ENCODE data around the gene UQCRHL. TPM values are rescaled to one million over a fixed set of nuclear protein-coding genes. Genes with fewer than 3 reads are reported as not detected.
A peak's percentile ranks its signal among the peaks of the same experiment; 100 is the strongest.

The UQCRHL gene
- total and polyA plus RNA-seq, 2 donors, result 4.0 to 9.0 TPM

DNA sequence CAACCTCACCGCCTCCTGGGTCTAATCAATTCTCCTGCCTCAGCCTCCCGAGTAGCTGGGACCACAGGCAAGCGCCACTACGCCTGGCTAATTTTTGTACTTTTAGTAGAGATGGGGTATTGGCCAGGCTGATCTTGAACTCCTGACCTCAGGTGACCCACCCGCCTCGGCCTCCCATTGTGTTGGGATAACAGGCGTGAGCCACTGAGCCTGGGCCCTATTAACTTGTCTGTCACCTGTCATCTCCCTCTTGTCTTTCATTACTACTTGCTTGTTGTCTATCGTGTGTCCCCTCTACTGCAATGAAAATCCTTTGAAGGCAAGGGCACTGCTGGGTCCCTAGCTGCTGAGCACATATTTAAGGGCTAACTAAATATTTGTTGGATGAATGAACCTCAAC is 3.4 kb downstream of the UQCRHL start:
- no peaks in the 10 kb centered on the region for H3K9me3 ChIP-seq (ENCODE audit: control insufficient read depth in 2 of 2, insufficient read depth in 1 of 2, low read length in 1 of 2)
- DNase-seq (ENCODE audit: low read depth in 6 of 9, low spot score in 9 of 9), result no peak
- H3K27ac ChIP-seq (ENCODE audit: low read depth in 1 of 2, low read length in 1 of 2), result no peak overlapping the region
- peaks cover 0 to 4% of the 10 kb centered on the region in 2 donors for H3K4me1 ChIP-seq (ENCODE audit: control insufficient read depth in 2 of 2, insufficient read depth in 2 of 2, low read length in 2 of 2)
- H3K36me3 ChIP-seq (ENCODE audit: control insufficient read depth in 2 of 2, insufficient read depth in 2 of 2, low read length in 1 of 2), result no peaks in the 10 kb centered on the region
- peaks cover 0 to 7% of the 10 kb centered on the region in 2 donors for H3K27me3 ChIP-seq (ENCODE audit: control insufficient read depth in 2 of 2, insufficient read depth in 1 of 2, low read length in 1 of 2)
- 95% methylated on average over 8 of the region's 8 CpGs for WGBS
- H3K4me3 ChIP-seq (ENCODE audit: low read length in 2 of 2), result no peak overlapping the region

GRCh38 chr1:15803380-15803779 is 4.1 kb downstream of the UQCRHL start:
- Histone ChIP-seq H3K27me3 (ENCODE audit: control insufficient read depth in 2 of 2, insufficient read depth in 1 of 2, low read length in 1 of 2) (peaks cover 0 to 7% of the 10 kb centered on the region in 2 donors), H3K4me3 (ENCODE audit: low read length in 2 of 2) (no peak overlapping the region), H3K36me3 (ENCODE audit: control insufficient read depth in 2 of 2, insufficient read depth in 2 of 2, low read length in 1 of 2) (no peaks in the 10 kb centered on the region), H3K4me1 (ENCODE audit: control insufficient read depth in 2 of 2, insufficient read depth in 2 of 2, low read length in 2 of 2) (peaks cover 0 to 4% of the 10 kb centered on the region in 2 donors), H3K27ac (ENCODE audit: low read depth in 1 of 2, low read length in 1 of 2) (no peak overlapping the region), H3K9me3 (ENCODE audit: control insufficient read depth in 2 of 2, insufficient read depth in 1 of 2, low read length in 1 of 2) (no peaks in the 10 kb centered on the region)
- 39% methylated on average over 4 of the region's 4 CpGs for WGBS
- peak in 1 of 9 donors; percentile 13 for DNase-seq (ENCODE audit: low read depth in 6 of 9, low spot score in 9 of 9)

- H3K27ac ChIP-seq (ENCODE audit: low read depth in 1 of 2, low read length in 1 of 2), result no peak overlapping the region
- H3K4me3 ChIP-seq (ENCODE audit: low read length in 2 of 2), result no peak overlapping the region
- 81% methylated on average over 17 of the region's 17 CpGs for WGBS
- DNase-seq (ENCODE audit: low read depth in 6 of 9, low spot score in 9 of 9), result no peak
- peaks cover 0 to 4% of the 10 kb centered on the region in 2 donors for H3K4me1 ChIP-seq (ENCODE audit: control insufficient read depth in 2 of 2, insufficient read depth in 2 of 2, low read length in 2 of 2)
- peaks cover 0 to 7% of the 10 kb centered on the region in 2 donors for H3K27me3 ChIP-seq (ENCODE audit: control insufficient read depth in 2 of 2, insufficient read depth in 1 of 2, low read length in 1 of 2)
- H3K9me3 ChIP-seq (ENCODE audit: control insufficient read depth in 2 of 2, insufficient read depth in 1 of 2, low read length in 1 of 2), result no peaks in the 10 kb centered on the region
- no peaks in the 10 kb centered on the region for H3K36me3 ChIP-seq (ENCODE audit: control insufficient read depth in 2 of 2, insufficient read depth in 2 of 2, low read length in 1 of 2)
These were observed 5.0 kb downstream of the UQCRHL start for GRCh38 chr1:15802234-15802965.

DNA sequence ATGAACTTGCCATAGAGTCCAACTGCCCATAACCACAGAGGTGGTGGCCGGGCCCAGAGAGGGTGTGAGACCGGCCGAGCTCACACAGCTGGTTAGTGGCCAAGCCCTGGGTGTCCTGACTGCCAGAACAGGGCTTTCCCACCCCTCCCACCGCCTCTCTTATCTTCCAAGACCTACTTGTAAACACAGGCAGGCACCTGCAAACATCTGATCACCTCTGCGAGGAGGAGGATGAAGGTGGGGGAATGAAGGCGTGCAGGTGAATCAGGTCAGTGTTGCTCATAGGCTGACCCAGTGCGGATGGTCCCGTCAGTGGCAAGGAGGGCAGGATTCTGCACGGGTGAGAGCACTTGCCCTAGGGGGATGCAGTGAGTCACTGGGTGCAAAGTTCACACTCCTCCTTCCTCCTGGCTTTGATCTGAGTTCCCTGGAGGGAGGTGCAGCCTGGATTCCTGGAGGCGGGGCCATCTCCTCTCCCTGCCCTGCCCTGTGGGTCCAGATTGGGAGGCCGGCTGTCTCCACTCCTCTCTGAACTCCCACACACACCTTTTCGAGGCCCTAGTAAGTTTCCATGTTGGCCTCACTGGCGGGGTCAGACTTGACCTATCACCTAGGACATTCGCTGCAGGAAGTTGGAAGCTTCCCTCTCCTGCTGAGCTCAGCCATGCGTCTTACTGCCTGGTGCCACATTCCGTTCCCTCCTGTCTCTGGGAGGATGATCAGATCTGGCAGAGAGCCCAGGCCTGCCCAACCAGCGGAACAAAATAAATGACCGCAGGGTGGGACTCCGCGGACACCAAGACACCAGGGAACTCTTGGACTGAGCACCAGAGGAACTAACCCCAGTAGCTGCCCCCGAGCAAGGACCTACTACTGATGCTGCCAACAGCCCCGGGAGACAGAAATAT is 7.3 kb downstream of the UQCRHL start:
- Histone ChIP-seq H3K27ac (ENCODE audit: low read depth in 1 of 2, low read length in 1 of 2) (no peak overlapping the region), H3K4me3 (ENCODE audit: low read length in 2 of 2) (no peak overlapping the region), H3K9me3 (ENCODE audit: control insufficient read depth in 2 of 2, insufficient read depth in 1 of 2, low read length in 1 of 2) (no peaks in the 10 kb centered on the region), H3K36me3 (ENCODE audit: control insufficient read depth in 2 of 2, insufficient read depth in 2 of 2, low read length in 1 of 2) (no peaks in the 10 kb centered on the region), H3K27me3 (ENCODE audit: control insufficient read depth in 2 of 2, insufficient read depth in 1 of 2, low read length in 1 of 2) (peaks cover 0 to 7% of the 10 kb centered on the region in 2 donors), H3K4me1 (ENCODE audit: control insufficient read depth in 2 of 2, insufficient read depth in 2 of 2, low read length in 2 of 2) (peaks cover 0 to 4% of the 10 kb centered on the region in 2 donors)
- WGBS, result 89% methylated on average over 22 of the region's 22 CpGs
- DNase-seq (ENCODE audit: low read depth in 6 of 9, low spot score in 9 of 9), result no peak

DNA sequence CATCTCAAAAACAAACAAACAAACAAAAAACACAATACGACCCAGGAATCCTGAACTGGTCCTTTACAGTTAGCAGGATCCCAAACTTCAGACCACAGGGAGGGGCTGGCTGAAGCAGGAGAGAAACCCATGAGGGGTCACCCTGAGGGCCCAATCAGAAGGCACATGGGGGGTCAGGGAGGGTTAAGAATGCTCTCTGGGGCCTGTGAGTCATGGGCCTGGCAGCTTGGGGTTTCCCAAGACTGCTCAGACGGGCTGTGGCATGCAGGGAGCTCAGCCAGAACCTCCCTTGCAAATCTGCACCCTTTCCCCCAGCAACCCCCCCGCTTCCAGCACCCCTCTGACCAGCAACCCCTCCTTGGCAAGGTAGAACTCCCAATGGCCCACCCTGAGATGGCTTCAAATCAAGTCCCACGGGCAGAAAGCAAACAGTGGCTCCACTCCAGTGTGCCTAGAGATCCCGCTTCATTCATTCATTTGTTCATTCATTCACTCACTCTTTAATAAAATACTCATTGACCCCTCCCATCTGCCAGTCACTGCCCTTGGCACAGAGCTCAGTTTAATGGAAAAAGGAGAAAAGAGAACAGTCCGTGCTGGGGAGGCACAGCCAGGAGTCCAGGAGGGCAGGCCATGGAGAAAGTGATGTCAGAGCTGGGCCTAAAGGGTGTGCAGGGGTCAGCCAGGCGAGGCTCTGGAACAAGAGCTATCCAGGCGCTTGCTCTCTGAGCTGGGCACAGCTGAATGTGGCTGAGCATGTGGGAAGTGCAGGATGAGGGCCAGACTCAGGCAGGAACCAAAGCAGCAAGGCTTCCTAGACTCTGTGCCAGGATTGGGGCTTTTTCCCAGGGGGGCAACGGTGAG is 8.2 kb downstream of the UQCRHL start:
- DNase-seq (ENCODE audit: low read depth in 6 of 9, low spot score in 9 of 9), result no peak
- no peaks in the 10 kb centered on the region for H3K9me3 ChIP-seq (ENCODE audit: control insufficient read depth in 2 of 2, insufficient read depth in 1 of 2, low read length in 1 of 2)
- WGBS, result 85% methylated on average over 9 of the region's 9 CpGs
- no peak overlapping the region for H3K27ac ChIP-seq (ENCODE audit: low read depth in 1 of 2, low read length in 1 of 2)
- H3K4me1 ChIP-seq (ENCODE audit: control insufficient read depth in 2 of 2, insufficient read depth in 2 of 2, low read length in 2 of 2), result peaks cover 0 to 4% of the 10 kb centered on the region in 2 donors
- H3K4me3 ChIP-seq (ENCODE audit: low read length in 2 of 2), result no peak overlapping the region
- peaks cover 0 to 7% of the 10 kb centered on the region in 2 donors for H3K27me3 ChIP-seq (ENCODE audit: control insufficient read depth in 2 of 2, insufficient read depth in 1 of 2, low read length in 1 of 2)
- no peaks in the 10 kb centered on the region for H3K36me3 ChIP-seq (ENCODE audit: control insufficient read depth in 2 of 2, insufficient read depth in 2 of 2, low read length in 1 of 2)

DNA sequence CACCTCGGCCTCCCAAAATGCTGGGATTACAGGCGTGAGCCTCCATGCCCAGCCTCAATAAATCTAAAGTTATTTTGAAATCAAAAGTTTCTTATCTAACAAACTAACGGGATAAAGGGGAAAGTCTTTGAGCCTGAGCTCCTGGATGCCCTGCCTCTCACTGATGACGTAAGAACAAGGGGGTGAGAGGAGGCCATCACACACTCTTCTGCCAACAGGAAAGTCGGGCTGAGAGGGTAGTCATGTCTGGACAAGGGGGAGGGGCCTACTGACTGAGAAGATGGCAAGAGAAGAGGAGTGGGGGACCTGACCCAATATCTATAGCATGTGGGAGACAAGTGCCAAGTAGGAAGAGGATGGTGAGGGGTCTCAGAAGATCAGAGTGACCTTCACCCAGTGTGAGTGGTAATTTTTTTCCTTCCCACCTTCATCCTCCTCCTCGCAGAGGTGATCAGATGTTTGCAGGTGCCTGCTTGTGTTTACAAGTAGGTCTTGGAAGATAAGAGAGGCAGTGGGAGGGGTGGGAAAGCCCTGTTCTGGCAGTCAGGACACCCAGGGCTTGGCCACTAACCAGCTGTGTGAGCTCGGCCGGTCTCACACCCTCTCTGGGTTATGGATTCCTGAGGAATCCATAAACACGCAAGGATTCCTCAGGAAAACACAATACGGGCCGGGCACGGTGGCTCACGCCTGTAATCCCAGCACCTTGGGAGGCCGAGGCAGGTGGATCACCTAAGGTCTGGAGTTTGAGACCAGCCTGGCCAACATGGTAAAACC is 9.6 kb downstream of the UQCRHL start:
- H3K4me3 ChIP-seq (ENCODE audit: low read length in 2 of 2), result no peak overlapping the region
- peaks cover 0 to 7% of the 10 kb centered on the region in 2 donors for H3K27me3 ChIP-seq (ENCODE audit: control insufficient read depth in 2 of 2, insufficient read depth in 1 of 2, low read length in 1 of 2)
- 97% methylated on average over 14 of the region's 14 CpGs for WGBS
- DNase-seq (ENCODE audit: low read depth in 6 of 9, low spot score in 9 of 9), result no peak
- peaks cover 0 to 4% of the 10 kb centered on the region in 2 donors for H3K4me1 ChIP-seq (ENCODE audit: control insufficient read depth in 2 of 2, insufficient read depth in 2 of 2, low read length in 2 of 2)
- H3K9me3 ChIP-seq (ENCODE audit: control insufficient read depth in 2 of 2, insufficient read depth in 1 of 2, low read length in 1 of 2), result no peaks in the 10 kb centered on the region
- H3K36me3 ChIP-seq (ENCODE audit: control insufficient read depth in 2 of 2, insufficient read depth in 2 of 2, low read length in 1 of 2), result no peaks in the 10 kb centered on the region
- H3K27ac ChIP-seq (ENCODE audit: low read depth in 1 of 2, low read length in 1 of 2), result no peak overlapping the region

GRCh38 chr1:15796086-15796462 is 11.4 kb downstream of the UQCRHL start:
- Histone ChIP-seq H3K4me1 (ENCODE audit: control insufficient read depth in 2 of 2, insufficient read depth in 2 of 2, low read length in 2 of 2) (peaks cover 0 to 6% of the 10 kb centered on the region in 2 donors), H3K27me3 (ENCODE audit: control insufficient read depth in 2 of 2, insufficient read depth in 1 of 2, low read length in 1 of 2) (peaks cover 0 to 7% of the 10 kb centered on the region in 2 donors), H3K36me3 (ENCODE audit: control insufficient read depth in 2 of 2, insufficient read depth in 2 of 2, low read length in 1 of 2) (no peaks in the 10 kb centered on the region), H3K27ac (ENCODE audit: low read depth in 1 of 2, low read length in 1 of 2) (no peak overlapping the region), H3K4me3 (ENCODE audit: low read length in 2 of 2) (no peak overlapping the region), H3K9me3 (ENCODE audit: control insufficient read depth in 2 of 2, insufficient read depth in 1 of 2, low read length in 1 of 2) (no peaks in the 10 kb centered on the region)
- WGBS, result 97% methylated on average over 2 of the region's 2 CpGs
- no peak for DNase-seq (ENCODE audit: low read depth in 6 of 9, low spot score in 9 of 9)

DNA sequence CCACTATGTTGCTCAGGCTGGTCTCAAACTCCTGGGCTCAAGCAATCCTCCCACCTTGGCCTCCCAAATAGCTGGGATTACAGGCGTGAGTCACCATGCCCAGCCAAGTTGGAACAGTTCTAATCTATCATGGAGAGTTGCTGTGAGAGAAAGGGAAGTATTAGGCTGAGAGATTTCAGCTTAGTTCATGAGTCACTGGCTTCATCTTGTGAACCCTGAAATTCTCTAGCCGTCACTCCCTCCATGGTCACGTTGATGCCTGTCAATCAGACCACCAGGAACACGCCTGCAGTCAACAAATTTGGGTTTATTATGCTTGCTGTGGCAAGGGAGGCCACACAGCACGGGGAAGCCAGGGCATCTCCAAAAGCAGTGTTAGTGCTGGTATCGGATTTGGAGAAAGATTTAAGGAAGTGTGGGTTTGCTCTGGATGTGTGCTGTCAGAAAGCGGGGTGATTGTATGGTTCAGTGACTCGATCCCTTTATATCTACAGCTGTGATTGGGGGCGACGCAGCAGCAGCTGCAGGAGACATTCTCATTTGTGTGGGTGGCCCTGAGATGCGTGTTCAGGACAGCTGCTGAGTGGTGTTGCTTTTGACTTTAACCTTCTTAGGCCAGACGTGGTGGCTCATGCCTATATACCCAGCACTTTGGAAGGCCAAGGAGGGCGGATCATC is 18.7 kb downstream of the UQCRHL start:
- WGBS, result 85% methylated on average over 13 of the region's 13 CpGs
- no peaks in the 10 kb centered on the region for H3K36me3 ChIP-seq (ENCODE audit: control insufficient read depth in 2 of 2, insufficient read depth in 2 of 2, low read length in 1 of 2)
- no peak for DNase-seq (ENCODE audit: low read depth in 6 of 9, low spot score in 9 of 9)
- no peaks in the 10 kb centered on the region for H3K27me3 ChIP-seq (ENCODE audit: control insufficient read depth in 2 of 2, insufficient read depth in 1 of 2, low read length in 1 of 2)
- H3K27ac ChIP-seq (ENCODE audit: low read depth in 1 of 2, low read length in 1 of 2), result no peak overlapping the region
- no peak overlapping the region for H3K4me3 ChIP-seq (ENCODE audit: low read length in 2 of 2)
- H3K9me3 ChIP-seq (ENCODE audit: control insufficient read depth in 2 of 2, insufficient read depth in 1 of 2, low read length in 1 of 2), result no peaks in the 10 kb centered on the region
- H3K4me1 ChIP-seq (ENCODE audit: control insufficient read depth in 2 of 2, insufficient read depth in 2 of 2, low read length in 2 of 2), result peaks cover 0 to 2% of the 10 kb centered on the region in 2 donors

All from thymus (tissue), 11 donors.